Colon (tissue), 2 donors: Measurements from ENCODE around the gene USP34.
"Not testable (repeated sequence)": the region's sequence is repeated elsewhere in the genome, so short reads cannot be mapped to it uniquely, and the experiment has no call there.

ENCODE experiments used
- FAIRE-seq: peaks from 2 replicates; lab custom pipeline; 2012; peaks lifted over from hg19 to GRCh38; lab: Jason Lieb, UNC
- donor health status: control.
- donor health status: control.

The USP34 gene

GRCh38 chr2:61247204-61247812, 223.6 kb downstream of the USP34 start:
- no peak for FAIRE-seq

DNA sequence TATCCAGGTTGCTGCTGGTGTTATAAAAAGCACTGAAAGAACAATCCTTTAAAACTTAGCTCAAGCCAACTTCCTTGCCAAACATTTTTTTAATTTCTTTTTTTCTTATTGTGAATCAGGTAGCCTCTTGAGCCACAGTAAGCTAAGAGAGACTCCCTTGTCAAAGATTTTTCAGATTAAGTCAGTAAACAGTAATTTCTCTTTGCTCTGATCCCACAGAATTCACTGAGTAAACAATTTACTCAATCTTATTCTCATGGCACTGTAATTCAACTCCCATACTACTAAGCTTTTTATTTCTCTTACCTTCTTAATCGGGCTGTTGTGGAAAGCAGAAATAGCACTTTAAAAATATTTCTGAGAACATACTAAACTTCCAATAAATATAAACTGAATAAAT, 226.2 kb downstream of the USP34 start:
- FAIRE-seq, result no peak

GRCh38 chr2:61241266-61241665, 229.6 kb downstream of the USP34 start:
- no peak for FAIRE-seq

GRCh38 chr2:61238219-61239012, 232.5 kb downstream of the USP34 start:
- FAIRE-seq, result no peak

- FAIRE-seq, result no peak
Measured at GRCh38 chr2:61235716-61236115, 235.2 kb downstream of the USP34 start.

GRCh38 chr2:61233581-61233980, 237.3 kb downstream of the USP34 start:
- no peak for FAIRE-seq

DNA sequence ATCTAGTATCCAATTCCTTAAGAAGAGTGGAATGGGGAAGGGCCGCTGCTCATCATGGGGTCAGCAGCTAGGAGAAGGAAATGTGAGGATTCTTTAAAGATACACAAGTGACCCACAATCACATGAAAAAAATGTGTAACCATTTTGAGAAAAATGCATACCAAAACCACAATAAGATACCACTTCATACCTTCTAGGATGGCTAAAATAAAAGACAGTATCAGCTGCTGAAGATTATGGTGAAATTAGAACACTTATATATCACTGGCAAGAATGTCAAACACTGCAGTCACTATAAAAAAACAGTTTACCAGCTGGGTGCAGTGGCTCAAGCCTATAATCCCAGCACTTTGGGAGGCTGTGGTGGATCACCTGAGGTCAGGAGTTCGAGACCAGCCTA, 241.0 kb downstream of the USP34 start:
- FAIRE-seq, result no peak

- FAIRE-seq, result no peak
Measured at GRCh38 chr2:61222567-61222966, 248.3 kb downstream of the USP34 start.

GRCh38 chr2:61221819-61222218, 249.1 kb downstream of the USP34 start:
- no peak for FAIRE-seq

DNA sequence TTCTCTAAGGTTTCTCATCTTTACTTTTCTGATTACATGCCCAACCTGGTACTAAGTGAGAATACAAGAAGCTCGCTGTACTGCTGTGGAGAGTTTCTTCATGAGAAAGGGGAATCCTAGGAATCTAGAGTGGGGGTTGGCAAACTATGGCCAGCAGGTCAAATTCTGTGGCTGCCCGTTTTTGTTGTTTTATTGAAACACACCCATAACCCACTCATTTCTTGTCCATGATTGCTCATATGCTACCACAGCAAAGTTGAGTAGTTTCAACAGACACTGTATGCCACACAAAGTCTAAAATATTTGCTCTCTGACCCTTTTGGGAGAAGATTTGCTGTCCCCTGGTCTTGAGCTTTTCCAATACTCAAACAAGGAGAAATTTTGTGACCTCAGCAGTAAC, 250.1 kb downstream of the USP34 start:
- FAIRE-seq, result no peak

DNA sequence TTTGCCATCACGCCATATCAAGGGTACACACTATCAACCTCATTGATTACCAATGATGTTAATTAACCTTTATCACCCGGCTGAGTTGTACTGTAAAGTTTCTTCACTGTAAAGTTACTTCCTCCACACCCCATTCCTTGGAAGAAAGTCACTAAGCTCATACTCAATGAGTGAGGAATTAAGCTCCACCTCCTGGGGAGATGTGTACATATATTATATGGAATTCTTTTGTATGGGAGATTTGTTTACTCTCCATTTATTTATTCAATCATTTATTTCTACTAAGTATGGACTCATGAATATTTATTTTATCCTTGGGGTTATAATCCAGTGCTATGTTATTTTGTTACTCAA, 252.1 kb downstream of the USP34 start:
- FAIRE-seq, result no peak

- FAIRE-seq, result no peak
Measured at GRCh38 chr2:61218076-61218816, 252.6 kb downstream of the USP34 start.

GRCh38 chr2:61214171-61214570, 256.7 kb downstream of the USP34 start:
- FAIRE-seq, result no peak

GRCh38 chr2:61210332-61210981, 260.4 kb downstream of the USP34 start:
- FAIRE-seq, result no peak

DNA sequence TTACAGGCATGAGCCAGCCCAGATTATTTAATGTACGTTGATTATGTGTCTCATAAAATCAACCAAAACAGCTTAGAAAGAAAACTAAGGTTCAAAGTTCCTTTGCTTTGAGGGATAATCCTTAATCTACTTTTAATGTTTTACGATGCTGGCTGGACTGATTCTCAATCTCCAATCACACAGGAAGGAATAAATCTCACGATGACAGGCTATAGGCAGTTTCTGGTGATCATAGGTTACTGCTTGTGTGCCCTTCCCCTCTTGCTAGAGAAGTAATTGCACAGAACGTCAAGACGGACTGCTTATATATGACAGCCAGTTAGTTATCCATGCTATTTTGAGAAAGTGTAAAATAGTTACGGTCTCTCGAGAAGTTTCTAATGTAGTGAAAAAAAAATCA, 265.8 kb downstream of the USP34 start:
- no peak for FAIRE-seq

- no peak for FAIRE-seq
Measured at GRCh38 chr2:61196671-61197070, 274.2 kb downstream of the USP34 start.

- not testable (repeated sequence) for FAIRE-seq
Measured at GRCh38 chr2:61194646-61195045, 276.2 kb downstream of the USP34 start.

DNA sequence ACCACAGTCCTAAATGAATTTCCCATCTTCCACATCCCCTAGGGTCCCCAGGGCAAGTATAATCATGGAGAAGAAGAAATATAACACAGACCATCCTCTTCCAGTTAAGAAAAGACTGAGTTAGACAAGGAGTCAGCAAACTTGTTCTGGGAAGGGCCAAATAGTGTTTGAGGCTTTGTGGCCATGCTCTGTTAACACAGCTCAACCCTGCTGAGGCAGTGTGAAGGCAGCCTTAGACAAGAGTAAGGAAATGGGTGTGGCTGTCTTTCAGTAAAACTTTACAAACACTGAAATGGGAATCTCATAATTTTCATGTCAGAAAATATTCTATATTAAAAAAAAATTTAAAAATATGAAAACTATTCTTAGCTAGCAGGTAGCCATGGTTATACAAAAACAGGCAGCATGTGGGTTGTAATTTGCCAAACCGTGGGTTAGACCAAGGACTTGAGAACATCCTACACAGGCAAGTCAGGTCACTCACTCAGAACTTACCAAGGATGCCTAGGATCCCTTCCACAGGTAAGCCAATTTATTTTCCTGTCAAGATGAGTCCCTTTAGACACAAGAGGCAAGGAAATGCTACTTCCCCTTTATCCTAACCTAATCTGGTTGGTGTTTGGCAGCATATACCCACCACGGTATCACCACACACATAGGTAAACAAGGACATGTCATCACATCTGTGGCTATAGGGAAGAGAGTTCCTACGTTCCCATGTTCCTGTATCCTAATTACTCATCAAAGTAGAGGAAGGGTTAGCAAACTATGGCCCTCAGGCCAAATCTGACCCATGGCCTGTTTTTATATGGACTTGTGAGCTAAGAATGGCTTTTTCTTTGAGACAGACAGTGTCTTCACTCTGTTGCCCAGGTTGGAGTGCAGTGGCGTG, 277.0 kb downstream of the USP34 start:
- FAIRE-seq, result no peak

- FAIRE-seq, result no peak
Measured at GRCh38 chr2:61187085-61187484, 283.8 kb downstream of the USP34 start.

DNA sequence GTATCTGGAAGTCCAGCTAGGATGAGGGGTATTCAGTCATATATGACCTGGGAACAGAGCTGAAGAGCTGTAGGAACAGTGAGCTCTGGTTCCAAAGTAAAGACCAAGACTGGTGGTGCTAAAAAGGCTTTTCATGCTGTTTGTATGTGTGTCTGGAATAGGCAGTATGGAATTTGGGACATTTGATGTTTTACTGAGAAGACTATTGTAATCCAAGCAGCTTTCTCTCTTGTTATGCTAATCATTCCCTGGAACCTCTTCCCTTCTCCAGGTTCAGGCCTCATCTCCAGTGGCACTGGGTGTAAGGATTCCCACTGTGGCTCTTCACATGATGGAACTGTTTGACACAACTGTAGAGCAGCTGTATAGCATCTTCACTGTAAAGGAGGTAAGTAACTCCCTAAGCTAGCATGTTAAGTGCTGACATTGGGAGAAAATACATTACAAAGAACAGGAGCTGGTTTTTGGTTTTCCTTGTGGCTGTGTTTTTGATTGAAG, 285.6 kb downstream of the USP34 start:
- FAIRE-seq, result no peak

- FAIRE-seq, result no peak
Measured at GRCh38 chr2:61184263-61184662, 286.6 kb downstream of the USP34 start.

GRCh38 chr2:61183795-61184194, 287.1 kb downstream of the USP34 start:
- no peak for FAIRE-seq
